Left lung (tissue), 14 donors: ENCODE data around the gene ID2. TPM values are rescaled to one million over a fixed set of nuclear protein-coding genes. Genes with fewer than 3 reads are reported as not detected.

ENCODE experiments used
- ATAC-seq: fragments of 200-7000 bp; cut with Tn5 transposase; one replicate; pipeline ENCODE4 v1.9.1; 2020; ENCODE audit warnings: moderate library complexity
- DNase-seq, 4 donors: peaks; one replicate each; pipeline ENCODE4 v3.0.0-alpha.2; 2013 to 2020
- H3K27ac ChIP-seq, 2 donors: fragments of 200-600 bp; sonication (generic) in 1 of 2; one replicate each; pipeline versions ENCODE4 v1.5.0 to v1.8.0; 2020 to 2021
- H3K27me3 ChIP-seq, 2 donors: fragments of 200-600 bp; sonication (generic) in 1 of 2; one replicate each; pipeline versions ENCODE4 v1.5.0 to v1.8.0; 2020 to 2021
- H3K36me3 ChIP-seq, 2 donors: fragments of 200-600 bp; sonication (generic) in 1 of 2; one replicate each; pipeline versions ENCODE4 v1.5.0 to v1.8.0; 2020 to 2021
- H3K4me1 ChIP-seq, 2 donors: fragments of 200-600 bp; one replicate each; pipeline ENCODE4 v1.8.0; 2021
- H3K4me3 ChIP-seq, 2 donors: fragments of 200-600 bp; sonication (generic) in 1 of 2; one replicate each; pipeline versions ENCODE4 v1.5.0 to v1.8.0; 2020 to 2021; ENCODE audit warnings: mild to moderate bottlenecking in 1 of 2
- H3K9me3 ChIP-seq, 2 donors: fragments of 200-600 bp; sonication (generic) in 1 of 2; one replicate each; pipeline versions ENCODE4 v1.5.0 to v1.8.0; 2020 to 2021
- intact Hi-C, 2 donors: fragments of 100-400 bp; cut with DNase I; formaldehyde crosslinking; loops; one replicate each; pipeline versions ENCODE4 v1.11.2 to v1.14.2; 2022
- long read RNA-seq, 12 donors: library from polyadenylated mRNA in 2 of 12; unstranded in 2 of 12; transcript quantifications; one replicate each; pipeline ENCODE4 v2.0.0 and lab custom pipeline, GENCODE V29; 2019 to 2026
- polyA plus RNA-seq, 6 donors: library from polyadenylated mRNA; unstranded; fragments of 120-200 nt; gene quantifications; one replicate each; pipeline ENCODE4 v1.2.1, GENCODE V29; 2013; ENCODE audit not compliant: insufficient read length in 6 of 6
- total RNA-seq, 2 donors: library from RNA; stranded (reverse); fragmentation: NEBNext Ultra II Directional; extraction: Animal tissue kit (Norgen Biotek cat#: 25700); gene quantifications; one replicate each; pipeline ENCODE4 v1.2.1, GENCODE V29; 2021
- TF ChIP-seq, protein P1 (sequence below), 2 donors: fragments of 200-600 bp; sonication (generic) in 1 of 2; IDR thresholded peaks; one replicate each; pipeline versions ENCODE4 v1.5.0 to v1.8.0; 2021; ENCODE audit warnings: antibody characterized with exemption in 2 of 2
- donor health status: DM: no; HTN: yes; CAD: no.
- donor health status: DM: no; HTN: no; CAD: no.

The ID2 gene, protein sequence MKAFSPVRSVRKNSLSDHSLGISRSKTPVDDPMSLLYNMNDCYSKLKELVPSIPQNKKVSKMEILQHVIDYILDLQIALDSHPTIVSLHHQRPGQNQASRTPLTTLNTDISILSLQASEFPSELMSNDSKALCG
- total RNA-seq: 10 to 100 TPM; 67.5 to 87.0 TPM
- polyA plus RNA-seq: 100 to 1,000 TPM; 300 to 499 (median 372) TPM
- long read RNA-seq, donor 1, transcript ID2-203 (3 exons, 1,362 nt): major isoform, 255 of 265 reads
- long read RNA-seq, donor 1, transcript ID2-204 (2 exons, 474 nt): minor isoform, 7 of 265 reads
- long read RNA-seq, donor 1, partial matches to known transcripts: 0 of 265 reads
- long read RNA-seq, donor 1, other reads (novel, unspliced or antisense): 0 of 265 reads
- long read RNA-seq, donor 2, transcript ID2-203 (3 exons, 1,362 nt): major isoform, 243 of 306 reads
- long read RNA-seq, donor 2, transcript ID2-204 (2 exons, 474 nt): minor isoform, 20 of 306 reads
- long read RNA-seq, donor 2, partial matches to known transcripts: 41 of 306 reads
- long read RNA-seq, donor 2, other reads (novel, unspliced or antisense): 0 of 306 reads
- long read RNA-seq, donor 3, transcript ID2-203 (3 exons, 1,362 nt): major isoform, 205 of 214 reads
- long read RNA-seq, donor 3, transcript ID2-204 (2 exons, 474 nt): minor isoform, 8 of 214 reads
- long read RNA-seq, donor 3, partial matches to known transcripts: 0 of 214 reads
- long read RNA-seq, donor 3, other reads (novel, unspliced or antisense): 0 of 214 reads
- long read RNA-seq, donor 4, transcript ID2-203 (3 exons, 1,362 nt): major isoform, 87 of 101 reads
- long read RNA-seq, donor 4, partial matches to known transcripts: 0 of 101 reads
- long read RNA-seq, donor 4, other reads (novel, unspliced or antisense): 14 of 101 reads
- long read RNA-seq, donor 5, transcript ID2-204 (2 exons, 474 nt): minor isoform, 14 of 306 reads
- long read RNA-seq, donor 5, transcript ID2-203 (3 exons, 1,362 nt): major isoform, 212 of 306 reads
- long read RNA-seq, donor 5, partial matches to known transcripts: 77 of 306 reads
- long read RNA-seq, donor 5, other reads (novel, unspliced or antisense): 0 of 306 reads
- long read RNA-seq, donor 6, transcript ID2-204 (2 exons, 474 nt): minor isoform, 13 of 317 reads
- long read RNA-seq, donor 6, transcript ID2-203 (3 exons, 1,362 nt): major isoform, 253 of 317 reads
- long read RNA-seq, donor 6, partial matches to known transcripts: 48 of 317 reads
- long read RNA-seq, donor 6, other reads (novel, unspliced or antisense): 0 of 317 reads
- long read RNA-seq, donor 7, transcript ID2-203 (3 exons, 1,362 nt): major isoform, 108 of 118 reads
- long read RNA-seq, donor 7, partial matches to known transcripts: 7 of 118 reads
- long read RNA-seq, donor 7, other reads (novel, unspliced or antisense): 0 of 118 reads
- long read RNA-seq, donor 8, transcript ID2-203 (3 exons, 1,362 nt): major isoform, 102 of 121 reads
- long read RNA-seq, donor 8, partial matches to known transcripts: 13 of 121 reads
- long read RNA-seq, donor 8, other reads (novel, unspliced or antisense): 0 of 121 reads
- long read RNA-seq, donor 9, partial matches to known transcripts: 0 of 4 reads
- long read RNA-seq, donor 9, other reads (novel, unspliced or antisense): 0 of 4 reads
- long read RNA-seq, donor 10, transcript ID2-203 (3 exons, 1,362 nt): major isoform, 58 of 77 reads
- long read RNA-seq, donor 10, partial matches to known transcripts: 0 of 77 reads
- long read RNA-seq, donor 10, other reads (novel, unspliced or antisense): 18 of 77 reads
- long read RNA-seq, donor 11, transcript ID2-204 (2 exons, 474 nt): minor isoform, 7 of 124 reads
- long read RNA-seq, donor 11, transcript ID2-203 (3 exons, 1,362 nt): major isoform, 117 of 124 reads
- long read RNA-seq, donor 11, partial matches to known transcripts: 0 of 124 reads
- long read RNA-seq, donor 11, other reads (novel, unspliced or antisense): 0 of 124 reads
- long read RNA-seq, donor 12, transcript ID2-203 (3 exons, 1,362 nt): major isoform, 119 of 125 reads
- long read RNA-seq, donor 12, partial matches to known transcripts: 0 of 125 reads
- long read RNA-seq, donor 12, other reads (novel, unspliced or antisense): 0 of 125 reads

DNA sequence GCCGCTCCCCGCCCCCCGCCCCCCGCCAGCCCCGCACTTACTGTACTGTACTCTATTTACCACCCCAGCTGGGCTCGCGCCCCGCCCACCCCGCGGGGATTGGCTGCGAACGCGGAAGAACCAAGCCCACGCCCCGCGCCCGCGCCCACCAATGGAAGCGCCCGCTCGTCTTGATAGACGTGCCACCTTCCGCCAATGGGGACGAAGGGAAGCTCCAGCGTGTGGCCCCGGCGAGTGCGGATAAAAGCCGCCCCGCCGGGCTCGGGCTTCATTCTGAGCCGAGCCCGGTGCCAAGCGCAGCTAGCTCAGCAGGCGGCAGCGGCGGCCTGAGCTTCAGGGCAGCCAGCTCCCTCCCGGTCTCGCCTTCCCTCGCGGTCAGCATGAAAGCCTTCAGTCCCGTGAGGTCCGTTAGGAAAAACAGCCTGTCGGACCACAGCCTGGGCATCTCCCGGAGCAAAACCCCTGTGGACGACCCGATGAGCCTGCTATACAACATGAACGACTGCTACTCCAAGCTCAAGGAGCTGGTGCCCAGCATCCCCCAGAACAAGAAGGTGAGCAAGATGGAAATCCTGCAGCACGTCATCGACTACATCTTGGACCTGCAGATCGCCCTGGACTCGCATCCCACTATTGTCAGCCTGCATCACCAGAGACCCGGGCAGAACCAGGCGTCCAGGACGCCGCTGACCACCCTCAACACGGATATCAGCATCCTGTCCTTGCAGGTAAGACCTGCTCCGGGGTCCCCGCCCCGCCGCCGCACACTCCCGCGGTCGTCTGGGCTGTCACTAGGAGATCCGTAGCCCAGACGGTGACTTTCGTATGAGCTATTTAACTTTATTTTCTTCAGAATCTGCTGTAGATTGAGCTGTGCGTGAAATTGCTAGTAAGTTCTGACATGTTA, at the start of gene ID2:
Gene ID2 (plus strand): TSS at position 271 of the 907 bp plus-strand sequence. CDS start 110 bp downstream, at position 381.
- Histone ChIP-seq H3K4me3 (peak within 1 kb of the TSS; percentile 74 to 76), H3K4me1 (peaks cover 22 to 67% of the 10 kb centered on the region in 2 donors), H3K9me3 (no peaks in the 10 kb centered on the region), H3K36me3 (no peaks in the 10 kb centered on the region), H3K27ac (peak within 1 kb of the TSS; percentile 95), H3K27me3 (peaks cover 0 to 19% of the 10 kb centered on the region in 2 donors)
- TF ChIP-seq, protein P1, sequence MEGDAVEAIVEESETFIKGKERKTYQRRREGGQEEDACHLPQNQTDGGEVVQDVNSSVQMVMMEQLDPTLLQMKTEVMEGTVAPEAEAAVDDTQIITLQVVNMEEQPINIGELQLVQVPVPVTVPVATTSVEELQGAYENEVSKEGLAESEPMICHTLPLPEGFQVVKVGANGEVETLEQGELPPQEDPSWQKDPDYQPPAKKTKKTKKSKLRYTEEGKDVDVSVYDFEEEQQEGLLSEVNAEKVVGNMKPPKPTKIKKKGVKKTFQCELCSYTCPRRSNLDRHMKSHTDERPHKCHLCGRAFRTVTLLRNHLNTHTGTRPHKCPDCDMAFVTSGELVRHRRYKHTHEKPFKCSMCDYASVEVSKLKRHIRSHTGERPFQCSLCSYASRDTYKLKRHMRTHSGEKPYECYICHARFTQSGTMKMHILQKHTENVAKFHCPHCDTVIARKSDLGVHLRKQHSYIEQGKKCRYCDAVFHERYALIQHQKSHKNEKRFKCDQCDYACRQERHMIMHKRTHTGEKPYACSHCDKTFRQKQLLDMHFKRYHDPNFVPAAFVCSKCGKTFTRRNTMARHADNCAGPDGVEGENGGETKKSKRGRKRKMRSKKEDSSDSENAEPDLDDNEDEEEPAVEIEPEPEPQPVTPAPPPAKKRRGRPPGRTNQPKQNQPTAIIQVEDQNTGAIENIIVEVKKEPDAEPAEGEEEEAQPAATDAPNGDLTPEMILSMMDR (IDR thresholded peaks at IDR 0.05): no peak
- ATAC-seq: peak; percentile 74
- DNase-seq: peak; percentile 97 to 100 (median 99)
- intact Hi-C loops: loop anchor here in 1 of 2 donors (10.0 kb wide), 1 partner anchor 1247 kb away; no protein-coding TSS in a partner anchor

DNA sequence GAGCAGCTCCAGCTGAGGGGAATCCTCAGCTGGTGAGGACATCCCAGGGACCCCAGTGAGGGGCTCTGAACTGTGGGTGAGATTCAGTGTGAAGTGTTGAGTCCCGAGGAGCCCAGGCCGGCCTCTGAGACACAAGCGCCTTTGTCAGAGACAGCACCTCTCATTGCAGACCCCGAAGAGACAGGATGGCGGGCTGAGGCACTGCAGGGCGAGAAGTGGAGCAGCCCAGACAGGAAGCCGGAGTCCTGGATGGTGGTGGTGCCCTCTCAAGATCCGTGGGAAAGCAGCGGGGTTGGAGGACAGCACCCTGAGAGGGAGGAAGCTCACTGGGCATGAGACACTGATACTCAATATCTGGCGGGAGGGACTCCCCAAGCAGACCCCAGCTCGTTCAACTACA, 49.1 kb upstream of the ID2 start:
- intact Hi-C loops: no loop called here
- no peaks in the 10 kb centered on the region for H3K36me3 ChIP-seq
- TF ChIP-seq, protein P1 (IDR thresholded peaks at IDR 0.05): no peak

DNA sequence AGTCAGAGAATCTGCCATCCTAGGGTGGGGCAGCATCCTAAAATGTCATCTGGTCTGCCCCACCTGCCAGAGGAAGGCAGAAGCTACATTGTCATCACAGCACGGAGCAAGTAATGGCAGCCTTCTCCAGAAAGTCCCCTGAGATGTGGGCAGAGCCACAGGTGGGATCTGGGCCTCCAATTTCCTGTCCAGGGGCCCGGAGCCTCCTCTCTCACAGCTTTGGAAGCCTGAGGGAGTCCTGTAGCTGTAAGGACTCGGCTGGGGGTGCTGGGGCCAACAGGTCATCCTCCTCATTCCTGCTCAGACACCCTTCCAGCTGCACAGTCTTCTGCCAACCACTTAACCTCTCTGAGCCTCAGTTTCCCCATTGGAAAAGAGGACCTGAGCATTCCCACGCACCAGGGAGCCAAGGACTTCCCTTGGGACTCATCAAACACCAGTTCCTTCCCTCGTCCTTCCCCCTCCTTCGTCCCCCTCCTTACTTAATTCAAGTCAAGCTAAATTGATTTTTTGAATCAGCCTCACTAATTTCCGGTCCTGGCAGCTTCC, 48.6 kb upstream of the ID2 start:
- Histone ChIP-seq H3K4me1 (peaks cover 0 to 5% of the 10 kb centered on the region in 2 donors), H3K9me3 (no peaks in the 10 kb centered on the region)
- intact Hi-C loops: no loop called here

More for the DNA sequence above, 49.1 kb upstream of the ID2 start:
- H3K9me3 ChIP-seq: no peaks in the 10 kb centered on the region
- no peaks in the 10 kb centered on the region for H3K27me3 ChIP-seq
- H3K4me1 ChIP-seq: peaks cover 0 to 5% of the 10 kb centered on the region in 2 donors
- H3K27ac ChIP-seq: no peak overlapping the region
- no peak overlapping the region for H3K4me3 ChIP-seq
- ATAC-seq (no peak), DNase-seq (peak in 1 of 4 donors; percentile 27)

More for the DNA sequence above, 48.6 kb upstream of the ID2 start:
- Histone ChIP-seq H3K4me3 (no peak overlapping the region), H3K27ac (no peak overlapping the region), H3K36me3 (no peaks in the 10 kb centered on the region), H3K27me3 (no peaks in the 10 kb centered on the region)
- ATAC-seq (no peak), DNase-seq (peak in 1 of 4 donors; percentile 29)
- TF ChIP-seq, protein P1 (IDR thresholded peaks at IDR 0.05): no peak
